Ishikawa (cell line): ENCODE data around the gene C1orf198.

ENCODE experiments used
- CEBPB ChIP-seq: IDR thresholded peaks from 2 replicates; pipeline ENCODE4 v1.6.1; 2012
- CREB1 ChIP-seq: IDR thresholded peaks from 2 replicates; pipeline ENCODE4 v1.6.1; 2012; ENCODE audit warnings: low read depth
- EGR1 ChIP-seq: IDR thresholded peaks from 2 replicates; pipeline ENCODE4 v1.6.1; 2012
- EP300 ChIP-seq: IDR thresholded peaks from 2 replicates; pipeline ENCODE4 v1.6.1; 2012; ENCODE audit warnings: borderline replicate concordance
- FOXM1 ChIP-seq: IDR thresholded peaks from 2 replicates; pipeline ENCODE4 v1.6.1; 2012; ENCODE audit warnings: low read depth, borderline replicate concordance
- MAX ChIP-seq: IDR thresholded peaks from 2 replicates; pipeline ENCODE4 v1.6.1; 2012
- NFIC ChIP-seq: IDR thresholded peaks from 2 replicates; pipeline ENCODE4 v1.6.1; 2012
- RAD21 ChIP-seq: IDR thresholded peaks from 2 replicates; pipeline ENCODE4 v1.6.1; 2012; ENCODE audit warnings: low read depth
- REST ChIP-seq: IDR thresholded peaks from 2 replicates; pipeline ENCODE4 v1.6.1; 2012; ENCODE audit warnings: low read depth, mild to moderate bottlenecking
- TAF1 ChIP-seq: IDR thresholded peaks from 2 replicates; pipeline ENCODE4 v1.6.1; 2012; ENCODE audit warnings: low read depth, mild to moderate bottlenecking
- TCF12 ChIP-seq: IDR thresholded peaks from 2 replicates; pipeline ENCODE4 v1.6.1; 2012; ENCODE audit warnings: low read depth
- TEAD4 ChIP-seq: IDR thresholded peaks from 2 replicates; pipeline ENCODE4 v1.6.1; 2012
- YY1 ChIP-seq: IDR thresholded peaks from 2 replicates; pipeline ENCODE4 v1.6.1; 2012; ENCODE audit warnings: low read depth
- ZBTB7A ChIP-seq: IDR thresholded peaks from 2 replicates; pipeline ENCODE4 v1.6.1; 2012; ENCODE audit warnings: low read depth
- TF ChIP-seq, protein P1 (sequence below): IDR thresholded peaks from 2 replicates; pipeline ENCODE4 v1.6.1; 2012

Gene C1orf198

DNA sequence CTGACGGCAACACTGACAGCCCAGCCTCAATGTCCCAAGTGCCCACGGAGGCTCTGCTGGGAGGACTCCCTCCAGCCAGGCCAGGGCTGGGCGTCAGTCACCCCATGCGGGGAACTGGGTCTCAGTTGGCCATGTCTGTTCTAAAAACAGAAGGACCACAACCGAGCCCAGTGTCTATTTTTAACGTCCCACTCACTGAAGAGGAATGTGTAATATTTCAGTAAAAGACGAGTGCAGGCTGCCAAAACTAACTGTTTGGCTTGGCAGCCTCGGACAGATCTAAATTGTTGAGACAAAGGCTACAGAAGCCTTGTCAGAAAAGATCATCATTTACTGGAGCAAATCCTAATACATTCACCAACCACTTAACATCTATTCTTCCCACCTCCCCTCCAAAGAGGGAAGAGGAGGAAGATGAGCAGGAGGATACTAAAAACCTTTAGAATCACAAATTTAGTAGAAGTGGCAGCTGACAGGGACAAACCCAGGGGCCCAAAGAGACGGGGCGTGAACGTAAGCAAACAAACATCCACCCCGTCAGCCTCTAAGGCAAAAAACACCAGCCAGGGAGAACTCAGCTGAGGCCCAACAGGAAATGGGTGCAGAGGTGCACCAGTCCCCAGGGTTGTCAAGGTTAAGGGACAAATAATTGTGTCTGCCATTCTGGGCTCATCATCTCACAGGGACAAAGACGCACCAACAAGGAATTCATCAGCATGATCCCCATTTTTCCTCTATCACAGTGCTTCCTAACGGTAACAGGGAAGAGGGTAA, 18.7 kb downstream of the C1orf198 start:
- TF ChIP-seq NFIC, result peak; percentile 57
- TF ChIP-seq TAF1, result no peak
- 0 out of 2 replicates have a peak, but pooled peaks have one; percentile 36 for TF ChIP-seq TEAD4
- no peak for TF ChIP-seq ZBTB7A

- TF ChIP-seq CEBPB (no peak), ZBTB7A (no peak), EP300 (no peak), REST (no peak), TCF12 (no peak), TAF1 (no peak), RAD21 (no peak)
- TF ChIP-seq, protein P1, sequence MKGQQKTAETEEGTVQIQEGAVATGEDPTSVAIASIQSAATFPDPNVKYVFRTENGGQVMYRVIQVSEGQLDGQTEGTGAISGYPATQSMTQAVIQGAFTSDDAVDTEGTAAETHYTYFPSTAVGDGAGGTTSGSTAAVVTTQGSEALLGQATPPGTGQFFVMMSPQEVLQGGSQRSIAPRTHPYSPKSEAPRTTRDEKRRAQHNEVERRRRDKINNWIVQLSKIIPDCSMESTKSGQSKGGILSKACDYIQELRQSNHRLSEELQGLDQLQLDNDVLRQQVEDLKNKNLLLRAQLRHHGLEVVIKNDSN, result no peak
These were observed 20.1 kb downstream of the C1orf198 start for GRCh38 chr1:230848235-230848634.

GRCh38 chr1:230844561-230844960, 23.8 kb downstream of the C1orf198 start:
- no peak for TF ChIP-seq TEAD4
- TF ChIP-seq TCF12, result no peak
- TF ChIP-seq MAX, result no peak
- no peak for TF ChIP-seq EP300
- TF ChIP-seq NFIC, result no peak
- no peak for TF ChIP-seq CREB1
- TF ChIP-seq TAF1, result no peak
- TF ChIP-seq YY1, result no peak
- no peak for TF ChIP-seq RAD21
- no peak for TF ChIP-seq REST
- TF ChIP-seq EGR1, result no peak
- no peak for TF ChIP-seq FOXM1
- TF ChIP-seq, protein P1, result no peak
- TF ChIP-seq CEBPB, result no peak
- no peak for TF ChIP-seq ZBTB7A

- no peak for TF ChIP-seq REST
- TF ChIP-seq MAX, result no peak
- no peak for TF ChIP-seq RAD21
- TF ChIP-seq CREB1, result no peak
- TF ChIP-seq TAF1, result no peak
- TF ChIP-seq FOXM1, result no peak
- no peak for TF ChIP-seq YY1
These were observed 24.6 kb downstream of the C1orf198 start for GRCh38 chr1:230843503-230844309.
